ENCODE measurements around the gene MYO7B.

DNA sequence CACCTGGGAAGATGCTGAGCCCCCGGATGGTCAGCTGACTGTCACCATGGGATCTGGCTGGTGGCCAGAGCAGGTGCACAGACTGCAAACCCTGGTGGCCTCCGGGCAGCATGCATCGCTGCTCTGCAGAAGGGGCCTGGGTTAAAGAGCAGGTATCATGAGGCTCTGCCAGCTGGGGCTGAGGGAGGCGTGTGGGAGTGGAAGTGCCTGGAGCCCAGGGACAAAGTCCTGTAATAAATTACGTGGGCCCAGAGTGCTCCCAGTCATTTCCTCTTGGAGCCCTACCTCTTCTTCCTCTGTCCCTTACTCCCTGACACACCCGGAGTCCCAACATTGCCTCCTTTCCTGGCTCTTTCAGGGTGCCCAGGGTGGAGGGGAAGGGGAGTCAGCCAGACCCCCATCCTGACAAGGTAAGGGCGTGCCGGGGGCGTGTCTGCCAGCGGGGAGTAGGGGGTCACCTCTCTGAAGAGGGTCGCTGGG is at the start of gene MYO7B:
- no peak for TF ChIP-seq CTCF (IDR thresholded peaks at IDR 0.05; ENCODE audit: borderline replicate concordance, extremely low read depth, low read length, poor library complexity, severe bottlenecking)
- TF ChIP-seq EZH2 (IDR thresholded peaks at IDR 0.05; ENCODE audit: borderline replicate concordance, low read depth, low read length, severe bottlenecking) = no peak
